ENCODE data around the gene SLC38A8.

Gene SLC38A8

GRCh38 chr16:84068041-84068440 lies 25.4 kb upstream of the SLC38A8 start:
- DNase-seq, result no peak

- no peak for DNase-seq
These were observed 25.0 kb upstream of the SLC38A8 start for GRCh38 chr16:84067640-84068039.

- DNase-seq, result no peak
These were observed 23.0 kb upstream of the SLC38A8 start for GRCh38 chr16:84065536-84066132.

GRCh38 chr16:84063980-84064379 lies 21.4 kb upstream of the SLC38A8 start:
- DNase-seq, result no peak

GRCh38 chr16:84062734-84063640 lies 20.4 kb upstream of the SLC38A8 start:
- DNase-seq, result peak; percentile 17

GRCh38 chr16:84061236-84061819 lies 18.7 kb upstream of the SLC38A8 start:
- no peak for DNase-seq

- no peak for DNase-seq
These were observed 17.6 kb upstream of the SLC38A8 start for GRCh38 chr16:84059946-84060901.

GRCh38 chr16:84059111-84059510 lies 16.5 kb upstream of the SLC38A8 start:
- no peak for DNase-seq

GRCh38 chr16:84058664-84059063 lies 16.1 kb upstream of the SLC38A8 start:
- DNase-seq, result no peak

GRCh38 chr16:84058211-84058610 lies 15.6 kb upstream of the SLC38A8 start:
- no peak for DNase-seq

- DNase-seq, result no peak
These were observed 14.3 kb upstream of the SLC38A8 start for GRCh38 chr16:84056933-84057332.

- no peak for DNase-seq
These were observed 13.4 kb upstream of the SLC38A8 start for GRCh38 chr16:84055801-84056634.

- DNase-seq, result no peak
These were observed 12.8 kb upstream of the SLC38A8 start for GRCh38 chr16:84055366-84055765.

- DNase-seq, result no peak
These were observed 12.3 kb upstream of the SLC38A8 start for GRCh38 chr16:84054916-84055315.

GRCh38 chr16:84054271-84054670 lies 11.7 kb upstream of the SLC38A8 start:
- no peak for DNase-seq

- DNase-seq, result no peak
These were observed 10.6 kb upstream of the SLC38A8 start for GRCh38 chr16:84053237-84053636.

- no peak for DNase-seq
These were observed 9.6 kb upstream of the SLC38A8 start for GRCh38 chr16:84052071-84052622.

- no peak for DNase-seq
These were observed 7.7 kb upstream of the SLC38A8 start for GRCh38 chr16:84050316-84050715.

GRCh38 chr16:84049403-84050060 lies 6.9 kb upstream of the SLC38A8 start:
- DNase-seq, result no peak

- DNase-seq, result no peak
These were observed 6.3 kb upstream of the SLC38A8 start for GRCh38 chr16:84048871-84049270.

GRCh38 chr16:84048270-84048669 lies 5.7 kb upstream of the SLC38A8 start:
- no peak for DNase-seq
